ENCODE measurements around the gene CPA1.

DNA sequence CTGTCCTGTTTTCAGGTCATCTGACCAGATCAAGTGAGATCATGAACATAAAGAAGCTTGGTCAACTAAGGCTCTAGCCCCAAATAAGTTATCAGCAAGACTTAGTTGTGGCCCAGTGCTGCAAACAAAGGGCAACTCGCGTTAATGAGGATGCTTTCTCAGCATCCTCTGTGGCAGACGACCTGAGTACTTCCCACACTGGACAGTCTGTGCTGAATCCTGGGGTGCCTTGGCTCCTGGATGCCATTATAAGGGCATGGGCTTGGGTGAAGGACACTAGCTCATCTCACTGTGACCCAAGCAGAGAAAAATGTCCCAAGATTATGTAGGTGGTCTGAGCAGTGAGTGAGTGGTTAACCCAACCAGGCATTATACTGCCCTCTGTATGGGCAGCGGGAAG is 21.8 kb upstream of the CPA1 start:
- TF ChIP-seq, protein P1, sequence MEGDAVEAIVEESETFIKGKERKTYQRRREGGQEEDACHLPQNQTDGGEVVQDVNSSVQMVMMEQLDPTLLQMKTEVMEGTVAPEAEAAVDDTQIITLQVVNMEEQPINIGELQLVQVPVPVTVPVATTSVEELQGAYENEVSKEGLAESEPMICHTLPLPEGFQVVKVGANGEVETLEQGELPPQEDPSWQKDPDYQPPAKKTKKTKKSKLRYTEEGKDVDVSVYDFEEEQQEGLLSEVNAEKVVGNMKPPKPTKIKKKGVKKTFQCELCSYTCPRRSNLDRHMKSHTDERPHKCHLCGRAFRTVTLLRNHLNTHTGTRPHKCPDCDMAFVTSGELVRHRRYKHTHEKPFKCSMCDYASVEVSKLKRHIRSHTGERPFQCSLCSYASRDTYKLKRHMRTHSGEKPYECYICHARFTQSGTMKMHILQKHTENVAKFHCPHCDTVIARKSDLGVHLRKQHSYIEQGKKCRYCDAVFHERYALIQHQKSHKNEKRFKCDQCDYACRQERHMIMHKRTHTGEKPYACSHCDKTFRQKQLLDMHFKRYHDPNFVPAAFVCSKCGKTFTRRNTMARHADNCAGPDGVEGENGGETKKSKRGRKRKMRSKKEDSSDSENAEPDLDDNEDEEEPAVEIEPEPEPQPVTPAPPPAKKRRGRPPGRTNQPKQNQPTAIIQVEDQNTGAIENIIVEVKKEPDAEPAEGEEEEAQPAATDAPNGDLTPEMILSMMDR (IDR thresholded peaks at IDR 0.05; ENCODE audit: low read length): no peak
- no peak for TF ChIP-seq EZH2 (IDR thresholded peaks at IDR 0.05; ENCODE audit: borderline replicate concordance, low read length)
